Measurements from ENCODE around the gene IFNAR2.

DNA sequence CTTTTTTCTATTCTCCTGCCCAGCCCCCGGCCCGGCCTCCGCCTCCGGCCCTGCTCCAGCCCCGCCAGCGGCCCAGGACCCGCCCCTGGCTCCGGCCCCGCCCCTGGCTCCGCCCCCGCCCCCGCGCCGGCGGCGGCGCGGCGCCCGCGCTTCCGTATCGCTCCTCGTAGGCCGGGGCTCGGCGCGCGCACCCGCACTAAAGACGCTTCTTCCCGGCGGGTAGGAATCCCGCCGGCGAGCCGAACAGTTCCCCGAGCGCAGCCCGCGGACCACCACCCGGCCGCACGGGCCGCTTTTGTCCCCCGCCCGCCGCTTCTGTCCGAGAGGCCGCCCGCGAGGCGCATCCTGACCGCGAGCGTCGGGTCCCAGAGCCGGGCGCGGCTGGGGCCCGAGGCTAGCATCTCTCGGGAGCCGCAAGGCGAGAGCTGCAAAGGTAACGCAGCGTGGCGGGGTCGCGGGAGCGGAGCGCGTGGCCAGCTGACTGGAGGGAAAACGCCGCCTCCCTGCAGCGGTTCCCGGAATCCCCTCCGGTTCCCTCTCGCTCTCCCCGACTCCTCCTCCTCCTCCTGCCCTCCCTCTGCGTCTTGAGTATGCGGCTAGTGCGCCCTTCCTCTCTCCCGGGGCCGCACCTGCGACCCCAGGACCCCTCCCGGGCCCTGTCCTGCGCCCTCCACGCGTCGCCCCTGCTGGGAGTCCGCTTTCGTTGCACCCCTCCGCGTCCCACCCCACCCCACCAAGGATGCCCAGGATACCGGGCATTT, at the start of gene IFNAR2:
- TF ChIP-seq POLR2A (IDR thresholded peaks at IDR 0.05; ENCODE audit: low read length): peak; percentile 47
- TF ChIP-seq GATA1 (IDR thresholded peaks at IDR 0.05; ENCODE audit: low read depth, low read length): no peak
